HL-60 (cell line): ENCODE results near the gene NOS1AP.

Experiments used
- DNase-seq, 2 experiments: peaks; one replicate each; pipeline ENCODE4 v3.0.0-alpha.2; 2010 to 2020; ENCODE audit warnings: low read depth in 1 of 2, low spot score in 1 of 2
- H3K27ac ChIP-seq: fragments of 250-450 bp; sonication (Bioruptor Pico); replicated peaks from 2 replicates; pipeline ENCODE4 v1.5.1; 2020; ENCODE audit warnings: mild to moderate bottlenecking, moderate library complexity
- H3K27me3 ChIP-seq: fragments of 250-450 bp; sonication (Bioruptor Pico); 2 replicates; pipeline ENCODE4 v1.5.1; 2021; ENCODE audit warnings: mild to moderate bottlenecking, moderate library complexity; ENCODE audit not compliant: insufficient read depth, poor library complexity, severe bottlenecking
- H3K4me3 ChIP-seq: replicated peaks from 2 replicates; pipeline ENCODE4 v1.5.1; 2011; ENCODE audit warnings: mild to moderate bottlenecking, control low read depth, low read length; ENCODE audit not compliant: insufficient read depth
- GABPA ChIP-seq: IDR thresholded peaks from 2 replicates; pipeline ENCODE4 v1.6.1; 2012; ENCODE audit warnings: low read depth
- POLR2AphosphoS5 ChIP-seq: IDR thresholded peaks from 2 replicates; pipeline ENCODE4 v1.6.1; 2012; ENCODE audit warnings: low read depth
- SPI1 ChIP-seq: IDR thresholded peaks from 2 replicates; pipeline ENCODE4 v1.6.1; 2012; ENCODE audit warnings: low read depth, mild to moderate bottlenecking, borderline replicate concordance
- TF ChIP-seq, protein P1 (sequence below): IDR thresholded peaks from one replicate; pipeline ENCODE4 v1.5.1; 2011; ENCODE audit warnings: low read length, control low read depth, inconsistent platforms; ENCODE audit not compliant: insufficient read depth
- TF ChIP-seq, protein P2 (sequence below): IDR thresholded peaks from 2 replicates; pipeline ENCODE4 v1.6.1; 2012; ENCODE audit warnings: low read depth; ENCODE audit not compliant: insufficient replicate concordance

The NOS1AP gene

DNA sequence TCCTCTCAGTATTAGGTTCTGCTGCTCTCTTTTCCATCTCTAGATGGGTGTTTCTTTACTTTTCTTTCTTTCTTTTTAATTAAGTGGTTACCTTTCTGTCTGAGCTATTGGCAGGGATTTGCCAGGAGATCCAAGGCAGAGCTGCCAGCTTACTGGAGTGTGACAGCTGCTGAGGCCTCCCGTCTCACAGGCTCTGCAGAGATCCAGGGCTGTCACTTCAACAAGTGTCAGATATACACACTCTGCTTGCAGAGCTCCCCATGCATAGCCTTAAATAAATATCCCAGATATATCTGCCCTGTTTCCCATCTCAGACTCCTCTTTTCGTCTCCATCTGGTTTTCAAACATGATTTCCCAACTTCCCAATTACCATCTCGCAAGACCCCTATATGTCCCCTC is 124.3 kb downstream of the NOS1AP start:
- Histone ChIP-seq H3K4me3 (no peak overlapping the region), H3K27ac (no peak overlapping the region), H3K27me3 (no peaks in the 10 kb centered on the region)
- no peak for DNase-seq
- no peak for TF ChIP-seq SPI1
- TF ChIP-seq POLR2AphosphoS5, result no peak
- no peak for TF ChIP-seq GABPA
- TF ChIP-seq, protein P1, sequence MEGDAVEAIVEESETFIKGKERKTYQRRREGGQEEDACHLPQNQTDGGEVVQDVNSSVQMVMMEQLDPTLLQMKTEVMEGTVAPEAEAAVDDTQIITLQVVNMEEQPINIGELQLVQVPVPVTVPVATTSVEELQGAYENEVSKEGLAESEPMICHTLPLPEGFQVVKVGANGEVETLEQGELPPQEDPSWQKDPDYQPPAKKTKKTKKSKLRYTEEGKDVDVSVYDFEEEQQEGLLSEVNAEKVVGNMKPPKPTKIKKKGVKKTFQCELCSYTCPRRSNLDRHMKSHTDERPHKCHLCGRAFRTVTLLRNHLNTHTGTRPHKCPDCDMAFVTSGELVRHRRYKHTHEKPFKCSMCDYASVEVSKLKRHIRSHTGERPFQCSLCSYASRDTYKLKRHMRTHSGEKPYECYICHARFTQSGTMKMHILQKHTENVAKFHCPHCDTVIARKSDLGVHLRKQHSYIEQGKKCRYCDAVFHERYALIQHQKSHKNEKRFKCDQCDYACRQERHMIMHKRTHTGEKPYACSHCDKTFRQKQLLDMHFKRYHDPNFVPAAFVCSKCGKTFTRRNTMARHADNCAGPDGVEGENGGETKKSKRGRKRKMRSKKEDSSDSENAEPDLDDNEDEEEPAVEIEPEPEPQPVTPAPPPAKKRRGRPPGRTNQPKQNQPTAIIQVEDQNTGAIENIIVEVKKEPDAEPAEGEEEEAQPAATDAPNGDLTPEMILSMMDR, result no peak
- TF ChIP-seq, protein P2, sequence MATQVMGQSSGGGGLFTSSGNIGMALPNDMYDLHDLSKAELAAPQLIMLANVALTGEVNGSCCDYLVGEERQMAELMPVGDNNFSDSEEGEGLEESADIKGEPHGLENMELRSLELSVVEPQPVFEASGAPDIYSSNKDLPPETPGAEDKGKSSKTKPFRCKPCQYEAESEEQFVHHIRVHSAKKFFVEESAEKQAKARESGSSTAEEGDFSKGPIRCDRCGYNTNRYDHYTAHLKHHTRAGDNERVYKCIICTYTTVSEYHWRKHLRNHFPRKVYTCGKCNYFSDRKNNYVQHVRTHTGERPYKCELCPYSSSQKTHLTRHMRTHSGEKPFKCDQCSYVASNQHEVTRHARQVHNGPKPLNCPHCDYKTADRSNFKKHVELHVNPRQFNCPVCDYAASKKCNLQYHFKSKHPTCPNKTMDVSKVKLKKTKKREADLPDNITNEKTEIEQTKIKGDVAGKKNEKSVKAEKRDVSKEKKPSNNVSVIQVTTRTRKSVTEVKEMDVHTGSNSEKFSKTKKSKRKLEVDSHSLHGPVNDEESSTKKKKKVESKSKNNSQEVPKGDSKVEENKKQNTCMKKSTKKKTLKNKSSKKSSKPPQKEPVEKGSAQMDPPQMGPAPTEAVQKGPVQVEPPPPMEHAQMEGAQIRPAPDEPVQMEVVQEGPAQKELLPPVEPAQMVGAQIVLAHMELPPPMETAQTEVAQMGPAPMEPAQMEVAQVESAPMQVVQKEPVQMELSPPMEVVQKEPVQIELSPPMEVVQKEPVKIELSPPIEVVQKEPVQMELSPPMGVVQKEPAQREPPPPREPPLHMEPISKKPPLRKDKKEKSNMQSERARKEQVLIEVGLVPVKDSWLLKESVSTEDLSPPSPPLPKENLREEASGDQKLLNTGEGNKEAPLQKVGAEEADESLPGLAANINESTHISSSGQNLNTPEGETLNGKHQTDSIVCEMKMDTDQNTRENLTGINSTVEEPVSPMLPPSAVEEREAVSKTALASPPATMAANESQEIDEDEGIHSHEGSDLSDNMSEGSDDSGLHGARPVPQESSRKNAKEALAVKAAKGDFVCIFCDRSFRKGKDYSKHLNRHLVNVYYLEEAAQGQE, result no peak

DNA sequence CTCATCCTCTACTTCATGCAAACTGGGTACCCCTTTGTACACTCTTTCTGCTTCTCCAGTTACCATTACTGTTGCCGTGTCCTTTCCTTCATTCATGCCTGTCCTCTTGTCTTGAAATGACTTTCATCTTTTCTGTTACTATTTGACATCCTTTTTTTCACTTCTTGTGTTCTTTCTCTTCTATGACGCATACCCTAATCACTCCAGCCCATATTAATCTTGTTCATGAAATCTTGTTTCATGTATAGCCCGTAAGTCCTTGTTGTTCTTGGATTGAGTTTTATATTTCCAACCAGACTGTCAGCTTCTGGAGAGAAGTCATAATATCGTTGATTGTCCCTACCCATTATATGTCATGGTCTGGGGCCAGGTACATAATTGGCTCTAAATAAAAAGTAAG is 126.1 kb downstream of the NOS1AP start:
- H3K27me3 ChIP-seq, result no peaks in the 10 kb centered on the region
- DNase-seq, result no peak
- TF ChIP-seq GABPA (no peak), POLR2AphosphoS5 (no peak), SPI1 (no peak)
- TF ChIP-seq, protein P1, result no peak
- TF ChIP-seq, protein P2, result no peak
- no peak overlapping the region for H3K4me3 ChIP-seq
- H3K27ac ChIP-seq, result no peak overlapping the region

DNA sequence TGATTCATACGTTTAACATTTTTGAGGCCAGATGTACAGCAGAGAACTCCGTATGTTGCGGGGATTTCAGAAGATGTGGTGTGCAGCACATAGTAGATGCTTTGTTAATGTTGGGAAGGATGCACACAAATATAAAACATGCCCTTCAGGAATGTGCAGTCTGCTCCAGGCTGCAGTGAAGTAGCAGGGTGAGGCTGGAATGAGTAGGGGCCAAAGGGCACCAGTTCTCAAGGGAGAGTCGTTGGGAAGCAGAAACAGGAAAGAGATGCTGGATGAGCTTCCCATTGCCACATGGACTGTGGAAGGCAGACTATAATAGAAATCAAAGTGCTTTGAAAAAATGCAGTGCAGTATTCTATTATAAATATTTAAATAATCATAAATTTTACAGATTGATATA is 126.9 kb downstream of the NOS1AP start:
- no peaks in the 10 kb centered on the region for H3K27me3 ChIP-seq
- TF ChIP-seq SPI1 (no peak), GABPA (no peak), POLR2AphosphoS5 (no peak)
- TF ChIP-seq, protein P2, result no peak
- no peak for DNase-seq
- H3K27ac ChIP-seq, result no peak overlapping the region
- H3K4me3 ChIP-seq, result no peak overlapping the region
